Measurements from ENCODE around the gene RBM24.
"Not testable (repeated sequence)": the region's sequence is repeated elsewhere in the genome, so short reads cannot be mapped to it uniquely, and the experiment has no call there.

RBM24 gene

GRCh38 chr6:17313971-17314370, 32.8 kb downstream of the RBM24 start:
- H3K36me3 ChIP-seq, result no peaks in the 10 kb centered on the region
- H3K27ac ChIP-seq, result no peak overlapping the region
- no peaks in the 10 kb centered on the region for H3K27me3 ChIP-seq (ENCODE audit: insufficient read depth, low read depth, severe bottlenecking)
- H3K4me3 ChIP-seq (ENCODE audit: low read depth, low read length), result no peak overlapping the region
- no peak for DNase-seq
- TF ChIP-seq CTCF (IDR thresholded peaks at IDR 0.05; ENCODE audit: low read depth, low read length), result no peak
- no peaks in the 10 kb centered on the region for H3K9me3 ChIP-seq (ENCODE audit: severe bottlenecking)

GRCh38 chr6:17315262-17315661, 34.1 kb downstream of the RBM24 start:
- no peak overlapping the region for H3K4me3 ChIP-seq (ENCODE audit: low read depth, low read length)
- no peak for DNase-seq
- H3K36me3 ChIP-seq, result no peaks in the 10 kb centered on the region
- TF ChIP-seq CTCF (IDR thresholded peaks at IDR 0.05; ENCODE audit: low read depth, low read length), result no peak
- no peak overlapping the region for H3K27ac ChIP-seq
- H3K9me3 ChIP-seq (ENCODE audit: severe bottlenecking), result peaks cover 2% of the 10 kb centered on the region
- H3K27me3 ChIP-seq (ENCODE audit: insufficient read depth, low read depth, severe bottlenecking), result no peaks in the 10 kb centered on the region

- no peaks in the 10 kb centered on the region for H3K36me3 ChIP-seq
- peaks cover 7% of the 10 kb centered on the region for H3K9me3 ChIP-seq (ENCODE audit: severe bottlenecking)
- no peaks in the 10 kb centered on the region for H3K27me3 ChIP-seq (ENCODE audit: insufficient read depth, low read depth, severe bottlenecking)
- DNase-seq, result no peak
- no peak overlapping the region for H3K27ac ChIP-seq
- TF ChIP-seq CTCF (IDR thresholded peaks at IDR 0.05; ENCODE audit: low read depth, low read length), result no peak
- H3K4me3 ChIP-seq (ENCODE audit: low read depth, low read length), result no peak overlapping the region
Observed at GRCh38 chr6:17318435-17319165, 37.4 kb downstream of the RBM24 start.

- not testable (repeated sequence) for H3K27me3 ChIP-seq (ENCODE audit: insufficient read depth, low read depth, severe bottlenecking); DNase-seq; H3K36me3 ChIP-seq; H3K27ac ChIP-seq; H3K4me3 ChIP-seq (ENCODE audit: low read depth, low read length); H3K9me3 ChIP-seq (ENCODE audit: severe bottlenecking)
Observed at GRCh38 chr6:17320266-17320665, 39.1 kb downstream of the RBM24 start.

- Histone ChIP-seq H3K9me3 (ENCODE audit: severe bottlenecking) (peaks cover 2% of the 10 kb centered on the region), H3K4me3 (ENCODE audit: low read depth, low read length) (no peak overlapping the region), H3K27ac (no peak overlapping the region), H3K36me3 (no peaks in the 10 kb centered on the region), H3K27me3 (ENCODE audit: insufficient read depth, low read depth, severe bottlenecking) (no peaks in the 10 kb centered on the region)
- no peak for DNase-seq
- no peak for TF ChIP-seq CTCF (IDR thresholded peaks at IDR 0.05; ENCODE audit: low read depth, low read length)
Observed at GRCh38 chr6:17331238-17331637, 50.1 kb downstream of the RBM24 start.

- Histone ChIP-seq H3K27me3 (ENCODE audit: insufficient read depth, low read depth, severe bottlenecking) (no peaks in the 10 kb centered on the region), H3K27ac (no peak overlapping the region), H3K9me3 (ENCODE audit: severe bottlenecking) (no peaks in the 10 kb centered on the region), H3K4me3 (ENCODE audit: low read depth, low read length) (no peak overlapping the region), H3K36me3 (no peaks in the 10 kb centered on the region)
- no peak for DNase-seq
- no peak for TF ChIP-seq CTCF (IDR thresholded peaks at IDR 0.05; ENCODE audit: low read depth, low read length)
Observed at GRCh38 chr6:17334265-17334664, 53.1 kb downstream of the RBM24 start.
